ENCODE results near the gene TANC1. TPM values are rescaled to one million over a fixed set of nuclear protein-coding genes. Genes with fewer than 3 reads are reported as not detected.

Gene TANC1
- total RNA-seq, 1 donor = 74.7 TPM

GRCh38 chr2:159145745-159146354 is 177.4 kb downstream of the TANC1 start:
- no peak for TF ChIP-seq CTCF (IDR thresholded peaks at IDR 0.05; ENCODE audit: insufficient read depth, low read depth, low read length)
- no peak for DNase-seq (ENCODE audit: low read depth)
- H3K4me3 ChIP-seq (ENCODE audit: low read depth, low read length) = no peak overlapping the region

- no peak for TF ChIP-seq CTCF (IDR thresholded peaks at IDR 0.05; ENCODE audit: insufficient read depth, low read depth, low read length)
- no peak for DNase-seq (ENCODE audit: low read depth)
- no peak overlapping the region for H3K4me3 ChIP-seq (ENCODE audit: low read depth, low read length)
These were observed 178.7 kb downstream of the TANC1 start for GRCh38 chr2:159146996-159147666.

- DNase-seq (ENCODE audit: low read depth) = no peak
- no peak for TF ChIP-seq CTCF (IDR thresholded peaks at IDR 0.05; ENCODE audit: insufficient read depth, low read depth, low read length)
These were observed 179.2 kb downstream of the TANC1 start for GRCh38 chr2:159147690-159148089.

GRCh38 chr2:159148901-159149300 is 180.5 kb downstream of the TANC1 start:
- H3K4me3 ChIP-seq (ENCODE audit: low read depth, low read length) = no peak overlapping the region
- DNase-seq (ENCODE audit: low read depth) = no peak
- TF ChIP-seq CTCF (IDR thresholded peaks at IDR 0.05; ENCODE audit: insufficient read depth, low read depth, low read length) = no peak

More at GRCh38 chr2:159147690-159148089, 179.2 kb downstream of the TANC1 start:
- H3K4me3 ChIP-seq (ENCODE audit: low read depth, low read length) = no peak overlapping the region

- TF ChIP-seq CTCF (IDR thresholded peaks at IDR 0.05; ENCODE audit: insufficient read depth, low read depth, low read length) = no peak
- no peak overlapping the region for H3K4me3 ChIP-seq (ENCODE audit: low read depth, low read length)
- no peak for DNase-seq (ENCODE audit: low read depth)
These were observed 181.3 kb downstream of the TANC1 start for GRCh38 chr2:159149747-159150146.

- TF ChIP-seq CTCF (IDR thresholded peaks at IDR 0.05; ENCODE audit: insufficient read depth, low read depth, low read length) = no peak
- no peak overlapping the region for H3K4me3 ChIP-seq (ENCODE audit: low read depth, low read length)
- DNase-seq (ENCODE audit: low read depth) = no peak
These were observed 181.9 kb downstream of the TANC1 start for GRCh38 chr2:159150280-159150746.
